Cardiac septum (tissue), 1 donor: ENCODE measurements around the gene BICRA. TPM values are rescaled to one million over a fixed set of nuclear protein-coding genes. Genes with fewer than 3 reads are reported as not detected.
"Not testable (repeated sequence)": the region's sequence is repeated elsewhere in the genome, so short reads cannot be mapped to it uniquely, and the experiment has no call there.

Source experiments
- DNase-seq: peaks from one replicate; pipeline ENCODE4 v3.0.0-alpha.2; 2020; ENCODE audit warnings: low spot score
- intact Hi-C: fragments of 100-400 bp; cut with DNase I; formaldehyde crosslinking; loops from one replicate; pipeline ENCODE4 v1.14.0; 2022
- total RNA-seq: library from RNA; stranded (reverse); fragmentation: NEBNext Ultra II Directional; extraction: Animal tissue kit (Norgen Biotek cat#: 25700); gene quantifications from one replicate; pipeline ENCODE4 v1.2.1, GENCODE V29; 2021
- donor health status: DM: no; HTN: no; CAD: no.

The BICRA gene
- total RNA-seq, 1 donor from 2014 or later, result 9.3 TPM

DNA sequence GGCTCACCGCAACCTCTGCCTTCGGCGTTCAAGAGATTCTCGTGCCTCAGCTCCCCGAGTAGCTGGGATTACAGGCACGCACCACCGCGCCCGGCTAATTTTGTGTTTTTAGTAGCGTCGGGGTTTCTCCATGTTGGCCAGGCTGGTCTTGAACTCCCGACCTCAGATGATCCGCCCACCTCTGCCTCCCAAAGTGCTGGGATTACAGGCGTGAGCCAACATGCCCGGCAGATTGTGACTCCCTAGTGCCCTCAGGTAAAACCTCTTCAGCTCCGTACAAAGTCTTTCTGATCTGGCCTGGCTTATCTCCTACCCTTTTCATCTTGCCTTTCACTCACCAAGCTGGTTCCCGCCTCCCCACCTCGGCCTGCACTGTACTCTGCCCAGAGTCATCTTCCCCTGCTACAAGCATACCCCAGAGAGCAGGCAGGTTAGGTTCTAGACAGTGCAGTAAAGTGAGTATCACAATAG is 15.0 kb downstream of the BICRA start:
- DNase-seq, result no peak
- intact Hi-C loops, result no loop called here

DNA sequence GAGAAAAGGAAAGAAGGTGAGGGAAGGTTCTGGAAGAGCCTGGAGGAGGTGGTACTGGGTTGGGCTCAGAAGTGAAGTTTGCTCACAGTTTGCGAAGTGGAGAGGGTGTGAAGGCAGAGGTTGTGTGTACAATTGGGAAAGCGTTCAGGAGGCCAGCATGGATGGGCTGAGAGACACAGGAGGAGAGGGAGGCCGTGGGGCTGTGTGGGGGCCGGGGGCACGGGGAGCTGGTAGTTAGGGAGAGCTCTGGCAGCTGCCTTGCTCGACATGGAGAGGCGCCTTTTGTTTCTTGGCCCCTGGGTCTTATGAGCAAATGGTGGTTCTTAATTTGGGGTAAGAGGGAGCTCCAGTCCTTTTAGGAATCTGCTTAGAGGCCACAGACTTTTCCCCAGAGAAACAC is 16.7 kb downstream of the BICRA start:
- intact Hi-C loops, result no loop called here
- no peak for DNase-seq

- no peak for DNase-seq
- intact Hi-C loops, result no loop called here
Measured at GRCh38 chr19:47626238-47626637, 17.3 kb downstream of the BICRA start.

DNA sequence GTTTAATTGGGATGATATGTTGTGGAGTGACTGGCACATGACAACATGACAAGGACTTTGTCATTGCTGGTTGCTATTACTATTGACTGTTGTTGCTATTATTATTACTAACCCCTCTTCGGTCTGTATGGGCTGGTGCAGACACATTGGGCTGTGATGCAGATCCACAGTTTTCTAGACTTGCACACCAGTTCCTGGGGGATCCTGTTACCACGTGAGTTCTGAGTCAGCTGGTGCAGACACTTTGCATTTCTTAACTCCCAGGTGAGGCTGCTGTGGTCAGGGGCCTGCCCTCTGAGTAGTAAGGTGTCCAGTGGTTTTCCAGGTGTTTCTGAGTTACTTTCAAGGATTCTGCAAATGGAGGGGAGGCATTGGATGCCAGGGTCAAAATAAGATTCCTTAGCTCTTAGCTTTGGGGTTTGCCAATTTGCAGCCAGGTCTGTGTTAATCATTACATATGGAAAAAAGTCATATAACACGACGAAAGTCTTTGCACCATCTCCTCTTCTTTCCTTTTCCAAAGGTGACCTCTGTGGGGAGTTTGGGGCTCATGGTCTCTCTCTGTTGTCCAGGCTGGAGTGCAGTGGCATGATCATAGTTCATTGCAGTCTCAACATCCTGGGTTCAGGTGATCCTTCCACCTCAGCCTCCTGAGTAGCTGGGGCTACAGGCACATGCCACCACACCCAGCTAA is 19.3 kb downstream of the BICRA start:
- no peak for DNase-seq
- intact Hi-C loops, result no loop called here

DNA sequence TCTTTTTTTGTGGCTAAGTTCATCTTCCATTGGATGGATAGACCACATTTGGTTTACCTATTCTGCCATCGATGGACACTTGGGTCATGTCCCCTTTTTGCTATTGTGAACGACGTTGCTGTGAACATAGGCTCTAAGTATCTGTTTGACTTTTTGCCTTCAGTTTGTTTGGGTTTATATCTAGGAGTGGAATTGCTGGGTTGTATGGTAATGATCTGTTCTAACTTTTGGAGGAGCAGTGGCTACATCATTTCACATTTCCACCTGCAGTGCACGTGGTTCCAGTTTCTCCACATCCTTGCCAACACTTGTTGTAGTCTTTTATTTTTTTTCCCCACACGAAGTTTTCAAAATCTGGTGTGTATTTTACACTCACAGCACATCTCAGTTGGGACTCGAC is 21.7 kb downstream of the BICRA start:
- intact Hi-C loops, result no loop called here
- no peak for DNase-seq

- intact Hi-C loops, result no loop called here
- DNase-seq, result no peak
Measured at GRCh38 chr19:47631681-47632446, 22.9 kb downstream of the BICRA start.

DNA sequence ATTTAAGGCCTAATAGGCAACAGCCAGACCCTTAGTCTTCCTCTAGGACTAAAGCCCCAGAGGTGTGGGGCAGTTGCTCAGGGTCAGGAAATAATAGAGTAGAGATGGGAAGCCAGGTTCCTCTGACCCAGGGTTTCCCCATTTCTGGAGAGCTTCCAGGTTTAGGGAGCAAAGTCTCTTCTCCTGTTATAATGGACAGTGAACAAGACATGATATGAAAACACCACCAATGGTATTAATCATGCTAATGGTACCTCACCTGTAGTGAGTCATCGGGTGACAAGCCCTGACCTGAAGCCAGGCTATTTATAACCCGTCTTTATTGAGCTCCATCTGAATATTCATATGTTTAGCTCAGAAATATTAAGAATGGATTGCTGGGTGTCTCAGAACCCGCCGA is 24.6 kb downstream of the BICRA start:
- no peak for DNase-seq
- intact Hi-C loops, result no loop called here

- no peak for DNase-seq
- intact Hi-C loops, result no loop called here
Measured at GRCh38 chr19:47633996-47634395, 25.1 kb downstream of the BICRA start.

- DNase-seq, intact Hi-C loops: not testable (repeated sequence)
Measured at GRCh38 chr19:47635152-47635754, 26.3 kb downstream of the BICRA start.

DNA sequence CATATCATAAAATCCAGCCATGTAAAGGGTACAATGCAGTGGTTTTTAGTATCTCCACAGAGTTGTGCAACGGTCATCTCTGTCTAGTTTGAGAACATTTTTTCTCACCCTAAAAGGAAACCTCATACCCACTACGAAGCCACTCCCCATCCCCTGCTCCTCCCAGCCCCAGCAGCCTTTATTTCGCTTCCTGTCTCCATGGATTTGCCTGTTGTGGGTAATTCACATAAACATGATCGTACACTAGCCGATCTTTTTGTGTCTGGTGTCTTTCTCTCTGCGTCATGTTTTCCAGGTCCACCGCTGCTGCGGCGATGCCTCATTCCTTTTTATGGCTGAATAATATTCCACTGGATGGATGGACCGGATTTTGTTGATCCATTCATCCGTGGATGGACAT is 28.6 kb downstream of the BICRA start:
- intact Hi-C loops, result no loop called here
- DNase-seq, result no peak

DNA sequence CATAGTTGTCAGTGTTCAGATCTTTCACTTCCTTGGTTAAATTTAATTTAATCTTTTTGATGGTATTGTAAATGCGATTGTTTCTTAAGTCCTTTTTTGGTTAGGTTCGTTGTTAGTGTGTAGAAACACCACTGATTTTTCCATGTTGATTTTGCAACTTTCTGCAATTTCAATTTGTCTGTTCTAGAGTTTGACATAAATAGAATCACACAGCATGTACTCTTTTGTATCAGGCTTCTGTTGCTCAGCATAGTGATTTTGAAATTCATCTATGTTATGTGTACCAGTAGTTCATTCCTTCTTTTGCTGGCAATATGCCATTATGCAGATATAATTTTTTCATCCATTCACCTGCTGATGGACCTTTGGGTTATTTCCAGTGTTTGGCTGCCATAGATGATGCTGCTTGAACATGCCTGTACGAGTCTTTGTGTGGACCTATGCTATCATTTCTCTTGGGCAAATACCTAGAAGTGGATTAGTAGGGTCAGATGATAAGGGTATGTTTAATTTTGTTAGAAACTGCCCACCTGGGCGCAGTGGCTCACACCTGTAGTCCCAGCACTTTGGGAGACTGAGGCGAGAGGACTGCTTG is 33.1 kb downstream of the BICRA start:
- intact Hi-C loops, result no loop called here
- DNase-seq, result no peak

- intact Hi-C loops, result no loop called here
- DNase-seq, result no peak
Measured at GRCh38 chr19:47643281-47643680, 34.3 kb downstream of the BICRA start.

- intact Hi-C loops, result no loop called here
- DNase-seq, result no peak
Measured at GRCh38 chr19:47644199-47644598, 35.3 kb downstream of the BICRA start.

GRCh38 chr19:47644743-47645482 is 36.0 kb downstream of the BICRA start:
- DNase-seq, result no peak
- intact Hi-C loops, result no loop called here

DNA sequence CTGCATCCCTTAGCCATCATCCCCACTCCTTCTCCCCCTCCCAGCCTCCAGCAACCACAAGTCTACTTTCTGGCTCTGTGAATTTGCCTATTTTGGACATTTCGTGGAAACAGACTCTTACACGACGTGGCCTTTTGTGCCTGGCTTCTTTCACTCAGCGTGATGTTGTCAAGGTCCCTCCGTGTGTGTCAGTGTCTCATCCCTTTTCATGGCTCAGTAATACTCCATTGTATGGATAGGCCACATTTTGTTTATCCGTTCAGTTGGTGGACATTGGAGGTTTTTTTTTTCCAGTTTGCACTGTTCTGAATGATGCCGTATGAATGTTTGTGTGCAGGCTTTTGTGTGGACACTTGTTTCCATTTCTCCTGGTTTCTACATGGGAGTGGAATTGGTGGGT is 38.0 kb downstream of the BICRA start:
- DNase-seq, result no peak
- intact Hi-C loops, result no loop called here

GRCh38 chr19:47649588-47649987 is 40.7 kb downstream of the BICRA start:
- DNase-seq, result no peak
- intact Hi-C loops, result no loop called here

- intact Hi-C loops, result no loop called here
- DNase-seq, result no peak
Measured at GRCh38 chr19:47650700-47651099, 41.8 kb downstream of the BICRA start.

- no peak for DNase-seq
- intact Hi-C loops, result no loop called here
Measured at GRCh38 chr19:47651132-47651531, 42.2 kb downstream of the BICRA start.

DNA sequence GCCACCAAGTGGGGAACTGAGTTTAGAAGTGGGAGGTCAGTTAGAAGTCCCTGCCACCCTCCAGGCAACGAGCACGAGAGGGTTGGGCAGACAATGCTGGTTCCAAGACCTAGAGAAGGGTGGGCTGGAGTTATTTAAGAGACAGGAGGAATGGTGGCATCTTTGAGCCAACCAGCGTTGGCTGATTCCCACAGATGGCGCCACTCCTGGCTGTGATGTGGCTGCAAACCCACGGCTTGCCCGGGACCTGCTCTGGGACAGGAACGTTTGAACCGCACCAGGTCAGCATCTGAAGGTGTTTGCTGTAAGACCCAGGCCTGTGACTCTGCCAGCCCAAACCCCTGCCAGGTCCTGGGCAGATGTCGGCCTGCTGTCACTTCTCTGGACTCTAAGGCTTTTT is 42.8 kb downstream of the BICRA start:
- no peak for DNase-seq
- intact Hi-C loops, result no loop called here

- intact Hi-C loops, result no loop called here
- DNase-seq, result no peak
Measured at GRCh38 chr19:47652285-47652684, 43.4 kb downstream of the BICRA start.
